NCI-H1694 treated with DMSO at 0.1 percent for 48 hours (cell line): ENCODE results near the gene DDX27.

Experiments used
- DNase-seq: peaks from one replicate; lab custom pipeline; 2025; lab: John Stamatoyannopoulos, UW

DDX27 gene

GRCh38 chr20:49288784-49289696 lies 69.8 kb downstream of the DDX27 start:
- no peak for DNase-seq

- no peak for DNase-seq
Observed at GRCh38 chr20:49290608-49291191, 71.5 kb downstream of the DDX27 start.

GRCh38 chr20:49291200-49291599 lies 72.0 kb downstream of the DDX27 start:
- DNase-seq, result no peak

GRCh38 chr20:49292010-49292409 lies 72.8 kb downstream of the DDX27 start:
- DNase-seq, result no peak

GRCh38 chr20:49293122-49293521 lies 73.9 kb downstream of the DDX27 start:
- DNase-seq, result no peak
